ENCODE results near the gene PTGR3. TPM values are rescaled to one million over a fixed set of nuclear protein-coding genes. Genes with fewer than 3 reads are reported as not detected.

PTGR3 gene
- total RNA-seq, 1 donor from 2014 or later, result 6.6 TPM

DNA sequence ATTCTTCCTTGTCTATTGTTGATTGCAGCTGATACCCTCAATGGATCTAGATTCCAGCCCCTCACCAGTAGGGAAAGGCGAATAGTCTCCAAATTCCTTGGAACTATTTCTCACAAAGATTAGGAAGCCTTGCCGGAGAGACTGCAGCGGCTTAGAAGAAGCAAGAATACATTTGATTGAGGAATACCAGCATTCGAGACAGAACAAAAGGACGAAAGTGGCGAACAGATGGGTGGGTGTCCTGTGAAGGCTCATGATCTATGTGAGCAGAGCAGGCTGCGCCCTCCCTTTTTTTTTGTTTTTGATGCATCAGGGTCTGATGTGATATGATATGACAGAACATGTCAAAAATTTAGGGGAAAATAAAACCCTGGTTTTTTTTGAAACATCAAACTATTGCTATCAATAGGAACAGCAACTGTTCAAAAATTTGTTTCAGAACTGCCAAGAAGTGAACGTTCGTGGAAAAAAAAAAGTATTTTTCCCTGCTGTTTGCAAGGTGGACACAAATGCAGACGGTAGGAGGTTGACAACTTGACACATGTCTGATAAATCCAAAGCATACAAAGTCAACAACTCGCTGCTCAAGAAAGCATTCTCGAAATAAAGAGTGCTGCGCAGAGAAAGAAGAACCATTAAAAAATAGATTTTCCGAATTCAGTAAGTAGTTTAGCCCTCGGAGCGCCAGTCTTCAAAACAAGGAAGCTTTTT is 49.1 kb downstream of the PTGR3 start:
- no peak for DNase-seq (ENCODE audit: low read depth)
- Histone ChIP-seq H3K4me3 (ENCODE audit: low read depth, low read length) (no peak overlapping the region), H3K36me3 (ENCODE audit: control insufficient read depth, insufficient read depth, low read length) (no peaks in the 10 kb centered on the region), H3K27me3 (ENCODE audit: control insufficient read depth, insufficient read depth, low read length) (no peaks in the 10 kb centered on the region)
- TF ChIP-seq, protein P1, sequence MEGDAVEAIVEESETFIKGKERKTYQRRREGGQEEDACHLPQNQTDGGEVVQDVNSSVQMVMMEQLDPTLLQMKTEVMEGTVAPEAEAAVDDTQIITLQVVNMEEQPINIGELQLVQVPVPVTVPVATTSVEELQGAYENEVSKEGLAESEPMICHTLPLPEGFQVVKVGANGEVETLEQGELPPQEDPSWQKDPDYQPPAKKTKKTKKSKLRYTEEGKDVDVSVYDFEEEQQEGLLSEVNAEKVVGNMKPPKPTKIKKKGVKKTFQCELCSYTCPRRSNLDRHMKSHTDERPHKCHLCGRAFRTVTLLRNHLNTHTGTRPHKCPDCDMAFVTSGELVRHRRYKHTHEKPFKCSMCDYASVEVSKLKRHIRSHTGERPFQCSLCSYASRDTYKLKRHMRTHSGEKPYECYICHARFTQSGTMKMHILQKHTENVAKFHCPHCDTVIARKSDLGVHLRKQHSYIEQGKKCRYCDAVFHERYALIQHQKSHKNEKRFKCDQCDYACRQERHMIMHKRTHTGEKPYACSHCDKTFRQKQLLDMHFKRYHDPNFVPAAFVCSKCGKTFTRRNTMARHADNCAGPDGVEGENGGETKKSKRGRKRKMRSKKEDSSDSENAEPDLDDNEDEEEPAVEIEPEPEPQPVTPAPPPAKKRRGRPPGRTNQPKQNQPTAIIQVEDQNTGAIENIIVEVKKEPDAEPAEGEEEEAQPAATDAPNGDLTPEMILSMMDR (IDR thresholded peaks at IDR 0.05; ENCODE audit: insufficient read depth, low read length, poor library complexity, severe bottlenecking), result no peak

DNA sequence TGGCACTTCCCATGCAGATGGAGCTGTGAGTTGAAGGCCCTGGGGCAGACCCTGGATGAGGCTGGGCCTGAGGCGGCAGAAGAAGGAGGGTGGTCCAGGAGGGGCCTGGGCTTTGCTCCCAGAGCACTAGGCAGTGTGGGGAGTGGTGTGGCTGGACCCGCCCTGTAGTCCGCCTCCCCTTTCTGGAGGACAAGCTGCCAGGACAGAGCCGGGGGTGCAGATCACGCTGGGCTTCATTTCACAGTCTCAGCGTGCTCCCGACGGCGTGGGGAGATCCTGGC is 49.8 kb downstream of the PTGR3 start:
- DNase-seq (ENCODE audit: low read depth), result no peak
- H3K4me3 ChIP-seq (ENCODE audit: low read depth, low read length), result no peak overlapping the region
- TF ChIP-seq, protein P1 (IDR thresholded peaks at IDR 0.05; ENCODE audit: insufficient read depth, low read length, poor library complexity, severe bottlenecking), result no peak
- no peaks in the 10 kb centered on the region for H3K36me3 ChIP-seq (ENCODE audit: control insufficient read depth, insufficient read depth, low read length)
- H3K27me3 ChIP-seq (ENCODE audit: control insufficient read depth, insufficient read depth, low read length), result no peaks in the 10 kb centered on the region

Other genes starting within 250 kb of the PTGR3 start
- gene TSHZ1, start 1.7 kb upstream of the PTGR3 start, total RNA-seq, result 4.8 and 5.8 TPM in 2 replicates
- not detected in 2 replicates for gene SMIM21, start 218.6 kb upstream of the PTGR3 start, total RNA-seq